ENCODE measurements around the gene KCNT2. TPM values are rescaled to one million over a fixed set of nuclear protein-coding genes. Genes with fewer than 3 reads are reported as not detected.

KCNT2 gene
- total RNA-seq, 1 donor from 2014 or later = not detected

DNA sequence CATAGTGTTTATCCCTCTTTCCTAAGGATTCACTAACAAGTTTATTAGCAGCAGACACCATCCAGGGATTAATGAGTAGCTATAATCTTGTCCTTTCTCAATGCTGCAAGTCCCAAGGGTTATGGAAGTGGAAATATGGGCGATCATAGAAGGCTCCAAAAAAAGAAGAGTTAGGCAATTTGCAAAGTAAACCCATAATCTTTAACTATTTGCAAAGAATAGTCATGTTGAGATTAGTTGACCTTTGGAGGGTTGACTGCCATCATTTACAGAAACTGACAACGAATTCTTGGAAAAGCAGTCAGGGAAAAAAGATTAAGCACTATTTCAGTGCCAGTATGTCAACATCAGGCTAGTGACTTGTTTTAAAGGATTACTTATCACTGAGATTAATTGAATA, 169.9 kb downstream of the KCNT2 start:
- intact Hi-C loops (cut with micrococcal nuclease) = no loop called here
- H3K27ac Mint-ChIP-seq = no peak overlapping the region
- H3K27me3 Mint-ChIP-seq = no peaks in the 10 kb centered on the region
- no peaks in the 10 kb centered on the region for H3K36me3 Mint-ChIP-seq (ENCODE audit: low read depth)
- no peaks in the 10 kb centered on the region for H3K9me3 Mint-ChIP-seq
- no peak for DNase-seq
- H3K4me3 Mint-ChIP-seq = no peak overlapping the region
- no peaks in the 10 kb centered on the region for H3K4me1 Mint-ChIP-seq

DNA sequence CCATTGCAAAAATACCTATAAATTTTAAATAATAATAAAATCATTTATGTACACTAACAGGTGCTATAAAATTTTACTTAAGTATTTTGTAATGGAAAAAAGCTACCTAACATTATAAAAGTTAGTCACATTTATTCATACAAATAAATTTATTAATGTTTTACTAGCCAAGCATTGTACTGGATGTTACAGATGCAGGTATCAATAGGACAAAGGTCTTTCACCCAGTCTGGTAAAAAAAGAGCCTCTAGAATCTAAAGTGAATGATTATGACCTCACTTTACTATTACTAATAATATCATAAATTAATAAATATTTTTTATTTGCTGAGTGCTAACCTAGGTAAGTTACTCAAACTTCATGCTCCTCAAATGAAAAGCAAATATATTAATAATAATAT, 170.6 kb downstream of the KCNT2 start:
- H3K4me3 Mint-ChIP-seq = no peak overlapping the region

DNA sequence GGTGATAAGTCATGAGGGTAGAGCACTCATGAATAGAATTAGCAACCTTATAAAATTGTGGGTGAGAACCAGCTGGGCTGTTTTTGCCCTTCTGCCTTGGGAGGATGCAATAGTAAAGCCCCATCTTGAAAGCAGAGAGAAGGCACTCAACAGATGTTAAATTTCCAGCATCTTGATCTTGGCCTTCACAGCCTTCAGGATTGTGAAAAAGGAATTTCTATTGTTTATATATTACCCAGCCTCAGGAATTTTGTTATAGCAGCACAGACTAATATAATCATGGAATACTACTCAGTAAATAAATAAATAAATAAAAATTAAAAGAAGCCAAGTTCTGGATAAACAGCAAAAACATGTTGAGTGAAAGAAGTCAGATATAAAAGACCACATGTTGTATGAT, 175.2 kb downstream of the KCNT2 start:
- DNase-seq = no peak
- no peak overlapping the region for H3K4me3 Mint-ChIP-seq
- H3K36me3 Mint-ChIP-seq (ENCODE audit: low read depth) = no peaks in the 10 kb centered on the region
- H3K27me3 Mint-ChIP-seq = no peaks in the 10 kb centered on the region
- H3K27ac Mint-ChIP-seq = no peak overlapping the region
- intact Hi-C loops (cut with micrococcal nuclease) = no loop called here
- H3K4me1 Mint-ChIP-seq = no peaks in the 10 kb centered on the region
- no peaks in the 10 kb centered on the region for H3K9me3 Mint-ChIP-seq

More for the DNA sequence above, 170.6 kb downstream of the KCNT2 start:
- H3K9me3 Mint-ChIP-seq = no peaks in the 10 kb centered on the region
- H3K27me3 Mint-ChIP-seq = no peaks in the 10 kb centered on the region
- H3K4me1 Mint-ChIP-seq = no peaks in the 10 kb centered on the region
- intact Hi-C loops (cut with micrococcal nuclease) = no loop called here
- no peak for DNase-seq
- H3K36me3 Mint-ChIP-seq (ENCODE audit: low read depth) = no peaks in the 10 kb centered on the region
- no peak overlapping the region for H3K27ac Mint-ChIP-seq

DNA sequence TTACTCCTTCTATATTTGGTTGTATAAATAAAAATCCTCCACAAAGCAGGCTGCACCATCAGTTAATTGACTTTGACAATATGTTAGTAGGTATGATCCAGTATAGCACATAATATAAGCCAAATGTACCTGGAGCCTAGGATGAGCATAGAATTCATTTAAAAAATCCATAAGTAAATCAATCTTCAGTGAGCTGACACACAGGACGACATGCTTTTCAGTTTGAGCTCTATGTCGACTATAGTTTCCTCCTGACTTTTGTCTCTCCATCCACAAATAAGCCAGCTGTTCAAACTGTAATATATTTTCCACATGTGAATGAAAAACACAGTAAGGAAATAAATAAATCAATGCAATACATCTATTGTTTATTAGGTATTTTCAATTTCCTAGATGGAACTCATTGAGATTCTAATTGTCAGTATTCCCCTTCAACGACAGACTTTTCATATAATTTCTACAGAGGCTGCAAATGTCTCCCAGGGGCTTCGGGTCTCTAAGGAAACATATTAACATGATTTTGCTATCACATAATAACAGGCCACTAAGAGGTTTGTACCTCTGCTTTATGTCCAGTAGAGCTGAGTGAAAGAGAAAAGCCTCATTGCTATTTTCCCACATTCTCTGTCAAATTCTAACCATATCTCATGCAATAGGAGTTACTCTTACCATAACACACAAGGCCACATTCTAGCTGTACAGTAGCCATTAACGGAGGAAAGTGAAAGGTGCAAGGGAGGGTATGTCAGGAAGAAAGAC, 180.1 kb downstream of the KCNT2 start:
- no peak overlapping the region for H3K27ac Mint-ChIP-seq
- no peaks in the 10 kb centered on the region for H3K9me3 Mint-ChIP-seq
- H3K4me3 Mint-ChIP-seq = no peak overlapping the region
- DNase-seq = no peak
- intact Hi-C loops (cut with micrococcal nuclease) = no loop called here
- H3K4me1 Mint-ChIP-seq = no peaks in the 10 kb centered on the region
- no peaks in the 10 kb centered on the region for H3K27me3 Mint-ChIP-seq
- H3K36me3 Mint-ChIP-seq (ENCODE audit: low read depth) = no peaks in the 10 kb centered on the region

DNA sequence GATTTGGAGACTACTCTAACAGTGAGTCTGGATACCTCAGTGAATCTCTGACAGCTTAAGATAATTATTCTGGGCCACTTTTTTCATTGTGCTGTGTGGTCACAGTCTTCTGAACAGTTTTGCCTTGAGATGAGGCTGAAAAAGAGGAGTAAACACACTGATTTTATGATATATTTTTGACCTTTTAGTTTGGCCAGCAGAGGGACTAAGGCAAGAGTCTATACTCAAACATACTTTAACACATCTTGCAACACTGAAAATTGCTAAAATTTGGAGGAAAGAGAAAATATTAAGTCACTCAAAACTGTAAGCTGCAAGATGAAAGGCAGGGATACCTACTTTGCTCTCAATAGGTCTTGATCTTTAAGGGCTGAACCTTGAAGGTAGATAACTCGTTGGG, 182.7 kb downstream of the KCNT2 start:
- Mint-ChIP-seq H3K4me1 (no peaks in the 10 kb centered on the region), H3K4me3 (no peak overlapping the region), H3K27ac (no peak overlapping the region), H3K9me3 (no peaks in the 10 kb centered on the region), H3K36me3 (ENCODE audit: low read depth) (no peaks in the 10 kb centered on the region), H3K27me3 (no peaks in the 10 kb centered on the region)
- intact Hi-C loops (cut with micrococcal nuclease) = no loop called here
- DNase-seq = no peak

DNA sequence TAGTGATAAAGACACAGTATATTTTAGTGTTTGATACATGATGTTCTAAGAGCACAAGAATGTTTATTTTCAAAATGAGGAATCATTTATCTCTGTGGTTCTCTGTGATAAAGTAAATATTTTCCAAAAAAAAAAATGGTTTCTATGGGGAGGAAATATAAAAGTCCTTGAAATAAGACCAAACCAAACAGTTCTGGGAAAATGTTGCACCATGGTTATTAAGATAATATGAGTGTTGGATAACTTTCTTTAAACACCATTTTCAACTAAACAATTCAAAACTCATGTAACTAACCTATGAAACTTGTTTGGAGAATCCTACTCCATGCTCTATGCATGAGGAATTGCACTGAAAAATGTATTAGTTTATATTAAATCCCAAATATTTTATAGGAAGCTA, 184.6 kb downstream of the KCNT2 start:
- Mint-ChIP-seq H3K4me3 (no peak overlapping the region), H3K27ac (no peak overlapping the region), H3K27me3 (no peaks in the 10 kb centered on the region), H3K9me3 (no peaks in the 10 kb centered on the region), H3K36me3 (ENCODE audit: low read depth) (no peaks in the 10 kb centered on the region), H3K4me1 (no peaks in the 10 kb centered on the region)
- no peak for DNase-seq
- intact Hi-C loops (cut with micrococcal nuclease) = no loop called here

DNA sequence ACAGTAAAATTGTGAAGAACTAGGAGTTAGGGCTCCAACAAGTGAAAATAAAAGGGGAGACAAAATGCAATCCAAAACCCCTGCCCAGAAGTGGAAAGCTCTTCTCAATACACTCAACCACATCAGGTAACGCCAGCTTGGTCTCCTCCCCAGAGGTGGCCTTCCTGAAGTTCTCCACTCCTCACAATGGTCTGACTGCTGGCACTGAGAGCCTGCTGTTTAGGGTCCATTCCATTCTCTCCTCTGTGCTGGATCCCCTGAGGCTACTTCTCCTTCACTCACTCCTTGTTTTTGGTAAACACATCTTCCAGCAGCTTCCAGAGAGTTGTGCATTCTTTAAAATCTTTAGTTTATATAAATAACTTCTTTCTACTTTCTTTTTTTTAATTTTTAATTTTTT, 189.5 kb downstream of the KCNT2 start:
- intact Hi-C loops (cut with micrococcal nuclease) = no loop called here
- H3K27ac Mint-ChIP-seq = no peak overlapping the region
- H3K36me3 Mint-ChIP-seq (ENCODE audit: low read depth) = no peaks in the 10 kb centered on the region
- no peak overlapping the region for H3K4me3 Mint-ChIP-seq
- H3K4me1 Mint-ChIP-seq = no peaks in the 10 kb centered on the region
- no peak for DNase-seq
- H3K9me3 Mint-ChIP-seq = no peaks in the 10 kb centered on the region
- H3K27me3 Mint-ChIP-seq = no peaks in the 10 kb centered on the region

DNA sequence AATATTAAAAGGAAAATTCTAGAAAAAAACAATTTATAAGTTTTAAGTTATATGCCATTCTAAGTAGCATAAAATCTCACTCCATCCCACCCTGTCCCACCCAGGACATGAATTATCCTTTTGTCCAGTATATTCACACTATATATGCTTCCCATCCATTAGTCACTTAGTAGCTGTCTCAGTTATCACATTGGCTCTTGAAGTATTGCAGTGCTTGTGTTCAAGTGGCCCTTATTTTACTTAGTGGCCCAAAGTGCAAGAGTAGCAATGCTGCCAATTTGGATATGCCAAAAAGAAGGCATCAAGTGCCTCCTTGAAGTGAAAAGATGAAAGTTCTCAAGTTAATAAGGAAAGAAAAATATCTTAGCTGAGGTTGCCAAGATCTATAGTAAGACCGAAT, 192.3 kb downstream of the KCNT2 start:
- no peaks in the 10 kb centered on the region for H3K9me3 Mint-ChIP-seq
- H3K4me1 Mint-ChIP-seq = no peaks in the 10 kb centered on the region
- H3K36me3 Mint-ChIP-seq (ENCODE audit: low read depth) = no peaks in the 10 kb centered on the region
- no peak overlapping the region for H3K27ac Mint-ChIP-seq
- DNase-seq = no peak
- H3K27me3 Mint-ChIP-seq = no peaks in the 10 kb centered on the region
- no peak overlapping the region for H3K4me3 Mint-ChIP-seq
- intact Hi-C loops (cut with micrococcal nuclease) = no loop called here

DNA sequence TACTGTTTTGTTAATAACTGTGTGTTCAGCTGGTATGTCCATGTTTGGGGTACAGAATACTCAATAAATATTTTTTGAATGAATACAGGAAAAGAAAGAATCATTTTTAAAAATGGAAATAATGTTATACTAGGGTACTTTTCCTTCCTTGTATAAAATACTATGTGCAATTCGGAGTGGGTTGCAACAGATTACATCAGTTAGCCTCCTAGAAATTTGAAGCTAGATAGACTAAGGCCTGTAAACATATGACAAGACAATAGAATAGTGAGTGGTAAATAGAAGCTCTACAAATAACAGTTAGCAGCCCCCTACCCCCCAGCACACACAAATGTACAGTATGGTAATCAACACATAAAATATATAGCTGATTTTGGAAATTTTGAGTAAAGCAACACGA, 195.9 kb downstream of the KCNT2 start:
- Mint-ChIP-seq H3K27me3 (no peaks in the 10 kb centered on the region), H3K27ac (no peak overlapping the region), H3K4me3 (no peak overlapping the region), H3K4me1 (no peaks in the 10 kb centered on the region), H3K36me3 (ENCODE audit: low read depth) (no peaks in the 10 kb centered on the region), H3K9me3 (no peaks in the 10 kb centered on the region)
- DNase-seq = no peak
- intact Hi-C loops (cut with micrococcal nuclease) = no loop called here

DNA sequence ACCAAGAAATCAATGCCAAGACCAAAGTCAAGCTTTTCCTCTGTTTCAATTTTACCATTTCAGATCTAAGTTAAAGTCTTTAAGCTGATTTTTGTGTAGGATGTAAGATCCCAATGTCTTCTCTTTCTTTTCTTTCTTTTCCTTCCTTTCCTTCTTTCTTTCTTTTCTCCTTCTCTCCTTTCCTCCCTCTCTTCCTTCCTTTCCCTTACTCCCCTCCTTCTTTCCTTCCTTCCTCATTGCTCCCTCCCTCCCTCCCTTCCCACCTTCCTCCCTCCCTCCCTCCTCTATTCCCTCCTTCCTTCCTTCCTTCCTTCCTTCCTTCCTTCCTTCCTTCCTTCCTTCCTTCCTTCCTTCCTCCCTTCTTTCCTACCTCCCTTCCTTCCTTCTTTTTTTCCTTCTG, 197.5 kb downstream of the KCNT2 start:
- H3K27me3 Mint-ChIP-seq = no peaks in the 10 kb centered on the region
- H3K4me3 Mint-ChIP-seq = no peak overlapping the region
- intact Hi-C loops (cut with micrococcal nuclease) = no loop called here
- no peak overlapping the region for H3K27ac Mint-ChIP-seq
- no peaks in the 10 kb centered on the region for H3K4me1 Mint-ChIP-seq
- H3K36me3 Mint-ChIP-seq (ENCODE audit: low read depth) = no peaks in the 10 kb centered on the region
- no peak for DNase-seq
- no peaks in the 10 kb centered on the region for H3K9me3 Mint-ChIP-seq

DNA sequence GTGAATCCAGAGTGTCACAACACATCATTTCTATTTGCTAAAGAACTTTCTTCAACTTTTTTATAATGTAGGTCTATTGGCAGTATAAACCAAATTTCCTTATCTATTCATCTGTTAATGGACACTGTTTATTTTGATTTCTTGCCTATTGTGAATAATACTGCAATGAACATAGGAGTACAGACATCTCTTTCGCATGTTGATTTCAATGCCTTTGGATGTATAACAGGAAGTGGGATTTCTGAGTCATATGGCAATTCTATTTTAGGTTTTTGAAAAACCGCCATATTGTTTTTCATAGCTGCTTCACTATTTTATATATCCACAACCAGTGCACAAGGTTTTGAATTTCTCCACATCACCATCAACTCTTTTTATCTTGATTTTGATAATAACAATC, 198.7 kb downstream of the KCNT2 start:
- DNase-seq = no peak
- intact Hi-C loops (cut with micrococcal nuclease) = no loop called here
- Mint-ChIP-seq H3K4me3 (no peak overlapping the region), H3K27me3 (no peaks in the 10 kb centered on the region), H3K27ac (no peak overlapping the region), H3K36me3 (ENCODE audit: low read depth) (no peaks in the 10 kb centered on the region), H3K4me1 (no peaks in the 10 kb centered on the region), H3K9me3 (no peaks in the 10 kb centered on the region)

DNA sequence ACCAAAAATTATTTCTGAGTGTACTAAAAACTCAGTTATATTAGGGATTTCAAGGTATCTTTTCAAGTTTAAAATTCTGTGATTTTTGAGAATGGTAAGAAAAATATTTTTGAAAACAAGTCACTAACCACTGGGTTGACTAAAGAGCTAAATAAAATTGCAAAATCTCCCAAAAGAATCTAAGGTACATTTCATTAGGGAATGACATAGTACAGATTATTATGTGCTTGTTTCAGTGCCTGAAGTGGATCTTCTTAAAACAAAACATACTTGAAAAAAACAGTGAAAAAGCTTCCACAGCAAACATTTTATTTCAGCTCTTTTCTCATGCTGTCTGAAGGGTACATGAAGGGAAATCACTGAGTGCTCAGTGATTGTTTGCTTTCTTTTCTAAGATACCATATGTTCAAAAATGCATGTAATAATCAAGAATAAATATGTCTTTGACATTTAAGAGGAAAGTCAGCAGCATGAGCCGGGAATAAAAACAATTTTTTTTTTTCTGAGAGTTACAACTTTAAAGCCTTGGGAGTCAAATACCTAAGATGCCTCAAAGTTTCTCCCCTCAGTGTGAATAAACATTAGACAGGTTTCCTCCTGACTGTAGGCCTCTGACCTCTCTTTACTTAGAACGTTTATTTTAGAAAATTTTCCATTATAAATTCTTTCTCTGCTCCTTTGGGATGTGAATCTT, 200.7 kb downstream of the KCNT2 start:
- Mint-ChIP-seq H3K36me3 (ENCODE audit: low read depth) (no peaks in the 10 kb centered on the region), H3K27ac (no peak overlapping the region), H3K4me3 (no peak overlapping the region), H3K27me3 (no peaks in the 10 kb centered on the region), H3K4me1 (no peaks in the 10 kb centered on the region), H3K9me3 (no peaks in the 10 kb centered on the region)
- DNase-seq = no peak
- intact Hi-C loops (cut with micrococcal nuclease) = no loop called here

DNA sequence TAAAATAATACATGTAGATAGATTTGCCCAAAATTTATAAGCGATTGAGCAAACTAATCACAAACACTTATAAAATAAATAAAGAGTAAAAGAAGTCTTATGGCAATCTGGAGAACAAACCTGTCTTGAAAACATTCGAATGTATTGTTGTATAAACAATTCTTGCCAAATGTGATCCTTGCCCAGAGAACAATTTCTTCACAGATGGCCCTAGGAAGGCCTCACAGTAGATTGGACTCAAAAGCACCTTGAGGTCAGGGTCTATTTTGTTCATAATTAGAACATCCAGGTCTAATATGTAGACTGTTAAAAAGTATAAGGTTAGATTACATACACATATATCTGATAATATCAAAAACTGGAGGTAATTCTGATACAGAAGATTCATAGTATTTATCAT, 202.4 kb downstream of the KCNT2 start:
- Mint-ChIP-seq H3K9me3 (no peaks in the 10 kb centered on the region), H3K27me3 (no peaks in the 10 kb centered on the region), H3K27ac (no peak overlapping the region), H3K4me1 (no peaks in the 10 kb centered on the region), H3K36me3 (ENCODE audit: low read depth) (no peaks in the 10 kb centered on the region), H3K4me3 (no peak overlapping the region)
- DNase-seq = no peak
- intact Hi-C loops (cut with micrococcal nuclease) = no loop called here

DNA sequence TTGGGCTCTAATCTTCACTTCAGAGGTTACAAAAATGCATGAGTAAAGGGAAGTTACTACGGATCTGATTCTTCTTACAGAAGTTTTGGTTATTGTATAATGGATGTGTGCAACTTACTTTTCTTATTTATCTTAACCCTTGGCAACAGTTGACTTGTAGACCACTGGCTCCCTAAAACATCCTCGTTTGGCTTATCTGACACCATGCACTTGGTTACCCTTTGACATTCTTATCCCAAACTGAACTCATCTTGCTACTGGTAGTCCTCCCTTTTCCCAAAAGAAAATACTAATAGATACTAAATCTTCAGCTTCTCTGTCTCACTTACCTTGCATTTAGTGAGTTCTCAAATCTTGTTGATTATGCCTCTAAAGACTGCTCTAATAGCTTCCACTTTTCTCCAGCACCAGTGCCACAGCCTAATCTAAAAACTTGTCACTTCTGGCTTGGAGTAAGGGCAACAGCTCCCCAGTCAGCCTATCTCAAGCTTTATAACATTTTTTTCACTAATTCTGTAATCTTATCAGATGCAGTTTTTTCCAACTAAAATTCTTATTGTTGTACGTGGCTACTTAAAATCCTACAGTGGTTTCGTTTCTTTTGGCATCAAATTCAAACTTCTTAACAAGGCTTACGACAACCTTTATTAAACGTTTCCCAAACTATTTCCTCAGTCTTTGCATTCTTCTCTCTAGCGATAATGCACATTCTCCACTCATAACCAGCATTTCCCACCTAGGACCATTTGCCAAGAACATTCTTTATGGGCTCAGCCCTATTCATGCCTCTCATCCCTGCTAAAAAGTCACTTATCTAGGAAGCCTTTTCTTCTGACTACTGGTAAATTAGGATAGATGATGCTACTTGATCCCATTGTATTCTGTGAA, 204.2 kb downstream of the KCNT2 start:
- H3K4me3 Mint-ChIP-seq = no peak overlapping the region
- no peaks in the 10 kb centered on the region for H3K9me3 Mint-ChIP-seq
- H3K27me3 Mint-ChIP-seq = no peaks in the 10 kb centered on the region
- no peak for DNase-seq
- no peaks in the 10 kb centered on the region for H3K4me1 Mint-ChIP-seq
- intact Hi-C loops (cut with micrococcal nuclease) = no loop called here
- no peak overlapping the region for H3K27ac Mint-ChIP-seq
- no peaks in the 10 kb centered on the region for H3K36me3 Mint-ChIP-seq (ENCODE audit: low read depth)

Measured in activated CD4-positive, alpha-beta T cell treated with anti-CD3 and anti-CD28 coated beads, Interleukin-2, amount 10 ng/mL, durations not matched to agents 24 days and 14 days (primary cell).